Neuronal stem cell (in vitro differentiated cells): ENCODE data around the gene AMD1.
"Not testable (repeated sequence)": the region's sequence is repeated elsewhere in the genome, so short reads cannot be mapped to it uniquely, and the experiment has no call there.

Experiments used
- DNase-seq: peaks from one replicate; pipeline ENCODE4 v3.0.0-alpha.2; 2013; ENCODE audit warnings: low spot score
- H2AFZ ChIP-seq: one replicate; pipeline ENCODE4 v1.6.1; 2013; ENCODE audit warnings: mild to moderate bottlenecking, low read length, inconsistent platforms
- H2AK5ac ChIP-seq: 2 replicates; pipeline ENCODE4 v1.6.1; 2013; ENCODE audit warnings: low read depth, mild to moderate bottlenecking, inconsistent platforms, low read length, moderate library complexity, mixed read lengths
- H2BK120ac ChIP-seq: 2 replicates; pipeline ENCODE4 v1.6.1; 2013; ENCODE audit warnings: low read depth, mild to moderate bottlenecking, inconsistent platforms, low read length, moderate library complexity, mixed read lengths
- H2BK12ac ChIP-seq: one replicate; pipeline ENCODE4 v1.6.1; 2013; ENCODE audit warnings: low read length, inconsistent platforms
- H2BK15ac ChIP-seq: 2 replicates; pipeline ENCODE4 v1.6.1; 2013; ENCODE audit warnings: mild to moderate bottlenecking, low read length, inconsistent platforms, mixed read lengths
- H2BK5ac ChIP-seq: one replicate; pipeline ENCODE4 v1.6.1; 2013; ENCODE audit warnings: inconsistent platforms, mild to moderate bottlenecking, low read length, moderate library complexity
- H3K14ac ChIP-seq: one replicate; pipeline ENCODE4 v1.6.1; 2013; ENCODE audit warnings: low read length, inconsistent platforms
- H3K18ac ChIP-seq: 2 replicates; pipeline ENCODE4 v1.6.1; 2013; ENCODE audit warnings: low read length, inconsistent platforms
- H3K23ac ChIP-seq: 2 replicates; pipeline ENCODE4 v1.6.1; 2013; ENCODE audit warnings: low read depth, mild to moderate bottlenecking, mixed read lengths, low read length, inconsistent platforms; ENCODE audit not compliant: poor library complexity
- H3K27ac ChIP-seq: replicated peaks from 3 replicates; pipeline ENCODE4 v1.5.1; 2013; ENCODE audit warnings: low read length, inconsistent platforms
- H3K27me3 ChIP-seq, 3 experiments: 2 replicates each; pipeline ENCODE4 v1.6.1; 2013; ENCODE audit warnings: low read length in 3 of 3, mild to moderate bottlenecking in 2 of 3, inconsistent platforms in 1 of 3, low read depth in 1 of 3, mixed read lengths in 1 of 3, moderate library complexity in 1 of 3; ENCODE audit not compliant: control insufficient read depth in 3 of 3, insufficient read depth in 3 of 3
- H3K36me3 ChIP-seq, 2 donors: replicated peaks in 1 of 2; 2 replicates each; pipeline ENCODE4 v1.6.1; 2013; ENCODE audit warnings: low read length in 2 of 2; ENCODE audit not compliant: control insufficient read depth in 2 of 2, insufficient read depth in 2 of 2
- H3K4ac ChIP-seq: 2 replicates; pipeline ENCODE4 v1.6.1; 2013; ENCODE audit warnings: inconsistent platforms, mild to moderate bottlenecking, low read length, moderate library complexity
- H3K4me1 ChIP-seq, 2 donors: 1 replicate in 1 of 2; 2 replicates in 1 of 2; pipeline ENCODE4 v1.6.1; 2013; ENCODE audit warnings: low read length in 2 of 2, low read depth in 1 of 2; ENCODE audit not compliant: control insufficient read depth in 2 of 2, insufficient read depth in 1 of 2
- H3K4me2 ChIP-seq: one replicate; pipeline ENCODE4 v1.6.1; 2013; ENCODE audit warnings: mild to moderate bottlenecking, low read length, inconsistent platforms; ENCODE audit not compliant: insufficient read depth, poor library complexity, severe bottlenecking
- H3K4me3 ChIP-seq, 2 donors: 2 replicates each; pipeline ENCODE4 v1.5.1; 2013; ENCODE audit warnings: low read length in 2 of 2, mild to moderate bottlenecking in 2 of 2, inconsistent platforms in 1 of 2, moderate library complexity in 1 of 2
- H3K79me1 ChIP-seq: one replicate; pipeline ENCODE4 v1.6.1; 2013; ENCODE audit warnings: low read depth, mild to moderate bottlenecking, inconsistent platforms, low read length, moderate library complexity
- H3K9ac ChIP-seq: one replicate; pipeline ENCODE4 v1.6.1; 2013; ENCODE audit warnings: mild to moderate bottlenecking, low read depth, low read length, inconsistent platforms; ENCODE audit not compliant: poor library complexity
- H3K9me3 ChIP-seq, 2 donors: replicated peaks in 1 of 2; 2 replicates each; pipeline versions ENCODE3 to v1.6.1; 2013; ENCODE audit warnings: low read length in 2 of 2, mild to moderate bottlenecking in 2 of 2, inconsistent platforms in 1 of 2, low read depth in 1 of 2, mixed read lengths in 1 of 2, moderate library complexity in 1 of 2; ENCODE audit not compliant: control insufficient read depth in 2 of 2, insufficient read depth in 1 of 2
- H4K8ac ChIP-seq: one replicate; pipeline ENCODE4 v1.6.1; 2013; ENCODE audit warnings: low read depth, mild to moderate bottlenecking, inconsistent platforms, low read length, moderate library complexity
- H4K91ac ChIP-seq: one replicate; pipeline ENCODE4 v1.6.1; 2013; ENCODE audit warnings: low read length, low read depth, mild to moderate bottlenecking, inconsistent platforms; ENCODE audit not compliant: poor library complexity
- WGBS, 2 donors: extraction: QIAGEN DNeasy Blood & Tissue Kit; methylation state at CpG; one replicate each; pipeline ENCODE4 v1.1.7; 2013; ENCODE audit warnings: missing lambda C conversion rate in 2 of 2, mixed read lengths in 1 of 2; ENCODE audit not compliant: insufficient read length in 2 of 2, insufficient replicate concordance in 1 of 2; ENCODE audit errors: extremely low coverage in 2 of 2; 5-methylcytosine and 5-hydroxymethylcytosine counted together

The AMD1 gene

GRCh38 chr6:110897433-110897832 is 22.8 kb downstream of the AMD1 start:
- H3K79me1 ChIP-seq: no peaks in the 10 kb centered on the region
- no peak overlapping the region for H4K8ac ChIP-seq
- no peak overlapping the region for H3K18ac ChIP-seq
- H2AFZ ChIP-seq: no peak overlapping the region
- no peak overlapping the region for H3K27ac ChIP-seq
- DNase-seq: no peak
- no peak overlapping the region for H3K4me2 ChIP-seq
- no peak overlapping the region for H3K4me3 ChIP-seq
- H4K91ac ChIP-seq: no peak overlapping the region
- no peak overlapping the region for H2BK15ac ChIP-seq
- peaks cover 19 to 66% of the 10 kb centered on the region in 2 donors for H3K36me3 ChIP-seq
- H3K4me1 ChIP-seq: no peaks in the 10 kb centered on the region
- no peaks in the 10 kb centered on the region for H3K27me3 ChIP-seq
- H3K23ac ChIP-seq: no peak overlapping the region
- H2BK5ac ChIP-seq: no peak overlapping the region
- H2BK120ac ChIP-seq: no peak overlapping the region
- no peak overlapping the region for H3K4ac ChIP-seq
- WGBS, 2 donors: no CpG with 5 or more reads among the region's 9 CpGs
- no peak overlapping the region for H3K14ac ChIP-seq
- no peaks in the 10 kb centered on the region for H3K9me3 ChIP-seq
- H3K9ac ChIP-seq: no peak overlapping the region
- no peak overlapping the region for H2AK5ac ChIP-seq
- no peak overlapping the region for H2BK12ac ChIP-seq

GRCh38 chr6:110898111-110898510 is 23.5 kb downstream of the AMD1 start:
- no peak for DNase-seq
- no CpG with 5 or more reads among the region's 5 CpGs for WGBS, 2 donors
- no peak overlapping the region for H3K9ac ChIP-seq
- H3K14ac ChIP-seq: no peak overlapping the region
- no peak overlapping the region for H3K4me3 ChIP-seq
- H3K9me3 ChIP-seq: peaks cover 0 to under 1% of the 10 kb centered on the region in 2 donors
- no peak overlapping the region for H3K27ac ChIP-seq
- H2AFZ ChIP-seq: no peak overlapping the region
- no peak overlapping the region for H3K4ac ChIP-seq
- no peak overlapping the region for H2BK12ac ChIP-seq
- no peak overlapping the region for H2AK5ac ChIP-seq
- no peak overlapping the region for H4K91ac ChIP-seq
- H3K4me2 ChIP-seq: no peak overlapping the region
- peaks cover 18 to 59% of the 10 kb centered on the region in 2 donors for H3K36me3 ChIP-seq
- H2BK5ac ChIP-seq: no peak overlapping the region
- no peak overlapping the region for H4K8ac ChIP-seq
- H3K23ac ChIP-seq: no peak overlapping the region
- H3K4me1 ChIP-seq: no peaks in the 10 kb centered on the region
- no peaks in the 10 kb centered on the region for H3K27me3 ChIP-seq
- no peak overlapping the region for H3K18ac ChIP-seq
- H3K79me1 ChIP-seq: no peaks in the 10 kb centered on the region
- H2BK120ac ChIP-seq: no peak overlapping the region
- no peak overlapping the region for H2BK15ac ChIP-seq

GRCh38 chr6:110900028-110900598 is 25.5 kb downstream of the AMD1 start:
- Histone ChIP-seq H2BK12ac (no peak overlapping the region), H4K91ac (no peak overlapping the region), H3K36me3 (peaks cover 6 to 40% of the 10 kb centered on the region in 2 donors), H2AK5ac (no peak overlapping the region), H2BK5ac (no peak overlapping the region), H2BK15ac (no peak overlapping the region), H3K4me2 (no peak overlapping the region), H2AFZ (no peak overlapping the region), H3K27ac (no peak overlapping the region), H3K9ac (no peak overlapping the region), H3K4me1 (no peaks in the 10 kb centered on the region), H2BK120ac (no peak overlapping the region), H3K4ac (no peak overlapping the region), H3K27me3 (no peaks in the 10 kb centered on the region), H4K8ac (no peak overlapping the region), H3K79me1 (no peaks in the 10 kb centered on the region), H3K4me3 (no peak overlapping the region), H3K23ac (no peak overlapping the region), H3K18ac (no peak overlapping the region), H3K14ac (no peak overlapping the region), H3K9me3 (peaks cover 3 to 15% of the 10 kb centered on the region in 2 donors)
- no peak for DNase-seq
- no CpG with 5 or more reads among the region's 5 CpGs for WGBS, 2 donors

GRCh38 chr6:110901601-110902000 is 27.0 kb downstream of the AMD1 start:
- peaks cover 3 to 15% of the 10 kb centered on the region in 2 donors for H3K9me3 ChIP-seq
- H3K4ac ChIP-seq, H3K4me2 ChIP-seq, H2BK12ac ChIP-seq, DNase-seq, H2BK120ac ChIP-seq, H3K27ac ChIP-seq, H3K9ac ChIP-seq, H3K4me1 ChIP-seq, H3K4me3 ChIP-seq, H3K23ac ChIP-seq, H3K79me1 ChIP-seq, H3K27me3 ChIP-seq, H2AK5ac ChIP-seq, H2BK15ac ChIP-seq, H2BK5ac ChIP-seq, H2AFZ ChIP-seq, H4K8ac ChIP-seq, H3K18ac ChIP-seq, H4K91ac ChIP-seq, H3K14ac ChIP-seq: not testable (repeated sequence)
- H3K36me3 ChIP-seq: peaks cover 1 to 25% of the 10 kb centered on the region in 2 donors
- WGBS, 2 donors: no CpG with 5 or more reads among the region's 8 CpGs
